K562 (cell line): Measurements from ENCODE around the gene NCOR2. TPM values are rescaled to one million over a fixed set of nuclear protein-coding genes. Genes with fewer than 3 reads are reported as not detected.

Experiments
- ATAC-seq: fragments of 200-7000 bp; cut with Tn5 transposase; 3 replicates; pipeline ENCODE4 v1.9.1; 2020; ENCODE audit warnings: moderate library complexity
- BruUV-seq: library from RNA; stranded (reverse); fragments of 400-500 nt; replicated peaks from 2 replicates; lab custom pipeline; 2021; lab: Mats Ljungman, UMichigan
- CTCF ChIA-PET: fragments of 300-600 bp; formaldehyde crosslinking; extraction: SDS; loops from one replicate; lab custom pipeline; 2021; ENCODE audit warnings: low intra/inter-chr PET ratio; lab: Yijun Ruan, JAX
- POLR2A ChIA-PET: fragments of 300-600, 350-650 bp; sonication (Branson Sonifier 250); formaldehyde crosslinking; extraction: SDS; loops from one replicate; lab custom pipeline; 2021; ENCODE audit warnings: antibody characterized with exemption, inconsistent platforms; lab: Yijun Ruan, JAX
- DNase-seq, 4 experiments: peaks; one replicate each; pipeline versions ENCODE4 v3.0.0 to v3.0.0-alpha.2; 2011 to 2018; ENCODE audit warnings: low spot score in 3 of 4, mixed read lengths in 3 of 4; ENCODE audit errors: extremely low read depth in 1 of 4
- FAIRE-seq: peaks from 2 replicates; lab custom pipeline; 2011; peaks lifted over from hg19 to GRCh38; lab: Jason Lieb, UNC
- H2AFZ ChIP-seq: 2 replicates; pipeline ENCODE4 v1.6.0; 2011; ENCODE audit warnings: low read depth, low read length, control low read depth, inconsistent platforms
- H3K27ac ChIP-seq: fragments of 200-600 bp; 3 replicates; pipeline ENCODE4 v1.8.0; 2011; ENCODE audit warnings: low read depth, mild to moderate bottlenecking, control low read depth, inconsistent platforms, low read length, moderate library complexity, mixed read lengths; ENCODE audit errors: extremely low read depth
- H3K27me3 ChIP-seq, 2 experiments: fragments of 300-600 bp in 1 of 2; 2 replicates in 1 of 2; 3 replicates in 1 of 2; pipeline versions ENCODE4 v1.6.0 to v1.8.0; 2011; ENCODE audit warnings: inconsistent platforms in 2 of 2, low read length in 2 of 2, mild to moderate bottlenecking in 1 of 2, mixed read lengths in 1 of 2, moderate library complexity in 1 of 2; ENCODE audit not compliant: control insufficient read depth in 2 of 2, insufficient read depth in 2 of 2
- H3K36me3 ChIP-seq: fragments of 300-600 bp; 3 replicates; pipeline ENCODE4 v1.8.0; 2011; ENCODE audit warnings: mild to moderate bottlenecking, low read length, inconsistent platforms; ENCODE audit not compliant: control insufficient read depth, insufficient read depth
- H3K4me1 ChIP-seq, 2 experiments: fragments of 200-600 bp in 1 of 2; replicated peaks in 1 of 2; 2 replicates in 1 of 2; 3 replicates in 1 of 2; pipeline versions ENCODE4 v1.5.1 to v1.8.0; 2011; ENCODE audit warnings: inconsistent platforms in 2 of 2, low read length in 2 of 2, mild to moderate bottlenecking in 1 of 2, mixed read lengths in 1 of 2, moderate library complexity in 1 of 2; ENCODE audit not compliant: control insufficient read depth in 2 of 2, insufficient read depth in 2 of 2
- H3K4me2 ChIP-seq: 2 replicates; pipeline ENCODE4 v1.6.1; 2011; ENCODE audit warnings: low read length, control low read depth, inconsistent platforms, mixed read lengths; ENCODE audit not compliant: insufficient read depth
- H3K4me3 ChIP-seq: fragments of 200-600 bp; sonication (generic), shearing (Covaris generic); 2 replicates; pipeline ENCODE4 v1.5.1; 2016; ENCODE audit warnings: control low read depth, inconsistent platforms
- H3K79me2 ChIP-seq: fragments of 200-600 bp; 3 replicates; pipeline ENCODE4 v1.8.0; 2011; ENCODE audit warnings: low read length, inconsistent platforms; ENCODE audit not compliant: control insufficient read depth, insufficient read depth
- H3K9ac ChIP-seq, 2 experiments: 2 replicates each; pipeline versions ENCODE4 v1.6.0 to v1.6.1; 2011; ENCODE audit warnings: low read depth in 2 of 2, low read length in 2 of 2, control low read depth in 1 of 2, inconsistent platforms in 1 of 2, mild to moderate bottlenecking in 1 of 2, mixed read lengths in 1 of 2; ENCODE audit not compliant: insufficient read depth in 1 of 2
- H3K9me1 ChIP-seq: one replicate; pipeline ENCODE4 v1.6.0; 2011; ENCODE audit warnings: inconsistent platforms, mild to moderate bottlenecking, low read length, moderate library complexity; ENCODE audit not compliant: control insufficient read depth, insufficient read depth
- H3K9me3 ChIP-seq: replicated peaks from 2 replicates; pipeline ENCODE4 v1.5.1; 2011; ENCODE audit warnings: low read depth, low read length, inconsistent platforms; ENCODE audit not compliant: control insufficient read depth, insufficient read depth
- H4K20me1 ChIP-seq: replicated peaks from 2 replicates; pipeline ENCODE4 v1.6.1; 2011; ENCODE audit warnings: low read length, inconsistent platforms, mixed read lengths; ENCODE audit not compliant: control insufficient read depth, insufficient read depth
- ARID3B ChIP-seq: fragments of 250-450 bp; sonication (Bioruptor Pico); IDR thresholded peaks from 2 replicates; pipeline ENCODE4 v1.4.0; 2020; ENCODE audit warnings: borderline replicate concordance
- CC2D1A ChIP-seq: fragments of 450-650 bp; IDR thresholded peaks from 2 replicates; pipeline ENCODE4 v1.6.1; 2017; ENCODE audit warnings: mild to moderate bottlenecking
- DEAF1 ChIP-seq: fragments of 450-650 bp; formaldehyde crosslinking; IDR thresholded peaks from 2 replicates; pipeline ENCODE4 v1.4.0; 2020; ENCODE audit warnings: mild to moderate bottlenecking, moderate library complexity
- HNRNPL ChIP-seq: fragments of 200-400 bp; formaldehyde crosslinking; IDR thresholded peaks from 2 replicates; pipeline ENCODE4 v1.6.1; 2017; ENCODE audit warnings: low read depth, mild to moderate bottlenecking, low read length
- MYNN ChIP-seq, 2 experiments: sonication (generic); formaldehyde crosslinking in 1 of 2; IDR thresholded peaks; 2 replicates each; pipeline versions ENCODE4 v1.5.0 to v1.6.1; 2016 to 2020; ENCODE audit warnings: antibody characterized with exemption in 1 of 2, missing genetic modification reagents in 1 of 2
- NFXL1 ChIP-seq: fragments of 450-650 bp; formaldehyde crosslinking; IDR thresholded peaks from 2 replicates; pipeline ENCODE4 v1.4.0; 2021; ENCODE audit warnings: mild to moderate bottlenecking
- ZNF740 ChIP-seq, 3 experiments: fragments of 200-800 bp in 1 of 3; sonication (Bioruptor generic) in 1 of 3; sonication (generic) in 1 of 3; formaldehyde crosslinking in 1 of 3; IDR thresholded peaks; 2 replicates each; pipeline versions ENCODE4 v1.6.1 to v1.8.0; 2016 to 2022; ENCODE audit warnings: mild to moderate bottlenecking in 2 of 3, missing compliant biosample characterization in 2 of 3, missing genetic modification characterization in 2 of 3, missing genetic modification reagents in 1 of 3
- WGBS: fragments of 100-300 bp; shearing (Covaris generic); methylation state at CpG from one replicate; pipeline ENCODE4 v1.1.6; 2016; ENCODE audit warnings: low coverage, mixed read lengths; ENCODE audit not compliant: insufficient coverage; ENCODE audit errors: missing lambda C conversion rate; 5-methylcytosine and 5-hydroxymethylcytosine counted together
- in situ Hi-C: fragments of 300-500 bp; cut with MboI; formaldehyde crosslinking; loops from 4 replicates; pipeline ENCODE4 v1.15.0; 2018; ENCODE audit warnings: inconsistent platforms, mixed read lengths
- intact Hi-C: fragments of 100-400 bp; cut with micrococcal nuclease; formaldehyde crosslinking; loops from 2 replicates; pipeline ENCODE4 v1.14.2; 2022
- polyA plus RNA-seq, 8 experiments: library from polyadenylated mRNA; depleted of rRNA in 4 of 8; stranded (reverse) in 5 of 8; unstranded in 3 of 8; fragments of >200 nt; fragmentation: Nextera tagmentation in 2 of 8; fragmentation: Illumina TruSeq in 1 of 8; extraction: Ambion mirVana in 2 of 8; extraction: Trizol in 1 of 8; gene quantifications; 2 replicates each; pipeline versions ENCODE4 v1.2.1 to v1.2.3, GENCODE V29; 2011 to 2014; ENCODE audit warnings: inconsistent platforms in 1 of 8, missing spikeins in 1 of 8
- total RNA-seq, 7 experiments: library from RNA; depleted of rRNA in 6 of 7; stranded (reverse); fragments of >200 nt in 6 of 7; fragmentation: Illumina TruSeq in 2 of 7; extraction: Trizol in 2 of 7; gene quantifications; 2 replicates each; pipeline versions ENCODE4 v1.2.1 to v1.2.3, GENCODE V29; 2011 to 2021; ENCODE audit warnings: low replicate concordance in 1 of 7

Gene NCOR2
- total and polyA plus RNA-seq, 9 of the 15 experiments (the other 6 are each of a cell fraction or from before 2014, with no cell fraction given): 0.18 to 126 (median 8.4) TPM

GRCh38 chr12:124538194-124539082, 29.0 kb downstream of the NCOR2 start:
- intact Hi-C loops (no loop called here), in situ Hi-C loops (no loop called here)
- Histone ChIP-seq H2AFZ (no peak overlapping the region), H3K9me1 (peaks cover 3% of the 10 kb centered on the region), H3K9ac (peak overlapping the region in 1 of 2 experiments; percentile 78; a peak in 2 of 4 replicates), H3K4me1 (peaks cover 5 to 60% of the 10 kb centered on the region in 2 experiments; a peak in 4 of 5 replicates), H3K27me3 (no peaks in the 10 kb centered on the region), H3K4me3 (no peak overlapping the region), H3K27ac (no peak overlapping the region), H3K79me2 (peaks cover 76% of the 10 kb centered on the region), H3K36me3 (peaks cover 4% of the 10 kb centered on the region; the same call in 1 of the 3 replicates), H4K20me1 (peaks cover 59% of the 10 kb centered on the region), H3K9me3 (no peaks in the 10 kb centered on the region), H3K4me2 (no peak overlapping the region)
- 64% methylated on average over 20 of the region's 22 CpGs for WGBS
- ChIA-PET POLR2A (interaction anchor here (0.6 to 1.3 kb wide), 3 partner anchors 13 to 48 kb away, joined by 3 to 4 read pairs (median 3); no protein-coding TSS in a partner anchor), CTCF (no interaction called here)
- BruUV-seq: no TSS peak
- DNase-seq (no peak), ATAC-seq (peak; percentile 26), FAIRE-seq (no peak)
- TF ChIP-seq ZNF740 (CRISPR knock-in tag; IDR thresholded peaks at IDR 0.05) (no peak), ZNF740 (tag; IDR thresholded peaks at IDR 0.05) (no peak), ARID3B (no peak), MYNN (IDR thresholded peaks at IDR 0.05) (no peak), MYNN (CRISPR knock-in tag; IDR thresholded peaks at IDR 0.05) (no peak), DEAF1 (CRISPR knock-in tag) (no peak), CC2D1A (no peak), HNRNPL (no peak), NFXL1 (no peak)
